Stomach smooth muscle (tissue), 2 donors: Measurements from ENCODE around the gene MAP7.

ENCODE experiments used
- H3K27ac ChIP-seq: one replicate; pipeline ENCODE4 v1.7.0; 2013; ENCODE audit warnings: mild to moderate bottlenecking, low read length, inconsistent platforms
- H3K27me3 ChIP-seq, 2 donors: one replicate each; pipeline ENCODE4 v1.7.0; 2013; ENCODE audit warnings: low read length in 2 of 2; ENCODE audit not compliant: insufficient read depth in 2 of 2, control insufficient read depth in 1 of 2
- H3K36me3 ChIP-seq, 2 donors: one replicate each; pipeline ENCODE4 v1.7.0; 2013; ENCODE audit warnings: low read length in 2 of 2; ENCODE audit not compliant: control insufficient read depth in 2 of 2, insufficient read depth in 2 of 2
- H3K4me1 ChIP-seq: one replicate; pipeline ENCODE4 v1.7.0; 2013; ENCODE audit warnings: low read length; ENCODE audit not compliant: control insufficient read depth, insufficient read depth
- H3K4me3 ChIP-seq, 2 donors: one replicate each; pipeline ENCODE4 v1.7.0; 2013; ENCODE audit warnings: low read length in 2 of 2
- H3K9ac ChIP-seq, 2 donors: one replicate each; pipeline ENCODE4 v1.7.0; 2013; ENCODE audit warnings: low read length in 2 of 2, mild to moderate bottlenecking in 1 of 2
- H3K9me3 ChIP-seq, 2 donors: one replicate each; pipeline ENCODE4 v1.7.0; 2013; ENCODE audit warnings: low read length in 2 of 2; ENCODE audit not compliant: control insufficient read depth in 2 of 2
- donor health status: healthy.
- donor health status: Pancreatic carcinoma.

MAP7 gene

GRCh38 chr6:136521911-136522310 lies 28.3 kb downstream of the MAP7 start:
- no peaks in the 10 kb centered on the region for H3K27me3 ChIP-seq
- no peak overlapping the region for H3K27ac ChIP-seq
- no peaks in the 10 kb centered on the region for H3K36me3 ChIP-seq
- H3K9me3 ChIP-seq = no peaks in the 10 kb centered on the region
- H3K4me1 ChIP-seq = no peaks in the 10 kb centered on the region
- no peak overlapping the region for H3K9ac ChIP-seq
- no peak overlapping the region for H3K4me3 ChIP-seq

- H3K36me3 ChIP-seq = no peaks in the 10 kb centered on the region
- H3K4me3 ChIP-seq = no peak overlapping the region
- H3K27ac ChIP-seq = no peak overlapping the region
- no peaks in the 10 kb centered on the region for H3K4me1 ChIP-seq
- no peaks in the 10 kb centered on the region for H3K9me3 ChIP-seq
- no peaks in the 10 kb centered on the region for H3K27me3 ChIP-seq
- H3K9ac ChIP-seq = no peak overlapping the region
Observed at GRCh38 chr6:136521427-136521826, 28.8 kb downstream of the MAP7 start.

GRCh38 chr6:136520517-136520916 lies 29.7 kb downstream of the MAP7 start:
- Histone ChIP-seq H3K27ac (no peak overlapping the region), H3K4me1 (no peaks in the 10 kb centered on the region), H3K9ac (no peak overlapping the region), H3K27me3 (no peaks in the 10 kb centered on the region), H3K4me3 (no peak overlapping the region), H3K36me3 (no peaks in the 10 kb centered on the region), H3K9me3 (no peaks in the 10 kb centered on the region)

GRCh38 chr6:136517582-136517981 lies 32.6 kb downstream of the MAP7 start:
- Histone ChIP-seq H3K4me1 (no peaks in the 10 kb centered on the region), H3K36me3 (no peaks in the 10 kb centered on the region), H3K9ac (no peak overlapping the region), H3K9me3 (no peaks in the 10 kb centered on the region), H3K4me3 (no peak overlapping the region), H3K27ac (no peak overlapping the region), H3K27me3 (no peaks in the 10 kb centered on the region)

GRCh38 chr6:136517002-136517401 lies 33.2 kb downstream of the MAP7 start:
- no peaks in the 10 kb centered on the region for H3K4me1 ChIP-seq
- H3K9ac ChIP-seq = no peak overlapping the region
- H3K27ac ChIP-seq = no peak overlapping the region
- no peak overlapping the region for H3K4me3 ChIP-seq
- no peaks in the 10 kb centered on the region for H3K36me3 ChIP-seq
- H3K9me3 ChIP-seq = no peaks in the 10 kb centered on the region
- no peaks in the 10 kb centered on the region for H3K27me3 ChIP-seq

GRCh38 chr6:136514591-136514990 lies 35.6 kb downstream of the MAP7 start:
- no peak overlapping the region for H3K27ac ChIP-seq
- no peak overlapping the region for H3K4me3 ChIP-seq
- no peaks in the 10 kb centered on the region for H3K27me3 ChIP-seq
- H3K4me1 ChIP-seq = no peaks in the 10 kb centered on the region
- no peaks in the 10 kb centered on the region for H3K9me3 ChIP-seq
- H3K36me3 ChIP-seq = no peaks in the 10 kb centered on the region
- H3K9ac ChIP-seq = no peak overlapping the region

- Histone ChIP-seq H3K9ac (no peak overlapping the region), H3K9me3 (no peaks in the 10 kb centered on the region), H3K36me3 (no peaks in the 10 kb centered on the region), H3K27me3 (no peaks in the 10 kb centered on the region), H3K27ac (no peak overlapping the region), H3K4me3 (no peak overlapping the region), H3K4me1 (no peaks in the 10 kb centered on the region)
Observed at GRCh38 chr6:136511926-136512325, 38.3 kb downstream of the MAP7 start.

- H3K9me3 ChIP-seq = no peaks in the 10 kb centered on the region
- no peaks in the 10 kb centered on the region for H3K36me3 ChIP-seq
- no peaks in the 10 kb centered on the region for H3K27me3 ChIP-seq
- H3K4me1 ChIP-seq = no peaks in the 10 kb centered on the region
- no peak overlapping the region for H3K9ac ChIP-seq
- H3K4me3 ChIP-seq = no peak overlapping the region
- H3K27ac ChIP-seq = no peak overlapping the region
Observed at GRCh38 chr6:136511397-136511796, 38.8 kb downstream of the MAP7 start.

- Histone ChIP-seq H3K27ac (no peak overlapping the region), H3K36me3 (no peaks in the 10 kb centered on the region)
Observed at GRCh38 chr6:136510782-136511181, 39.4 kb downstream of the MAP7 start.

GRCh38 chr6:136510299-136510698 lies 39.9 kb downstream of the MAP7 start:
- Histone ChIP-seq H3K4me1 (no peaks in the 10 kb centered on the region), H3K27ac (no peak overlapping the region), H3K9ac (no peak overlapping the region), H3K36me3 (no peaks in the 10 kb centered on the region), H3K27me3 (no peaks in the 10 kb centered on the region), H3K9me3 (no peaks in the 10 kb centered on the region), H3K4me3 (no peak overlapping the region)

More at GRCh38 chr6:136510782-136511181, 39.4 kb downstream of the MAP7 start:
- Histone ChIP-seq H3K9me3 (no peaks in the 10 kb centered on the region), H3K4me1 (no peaks in the 10 kb centered on the region), H3K4me3 (no peak overlapping the region), H3K27me3 (no peaks in the 10 kb centered on the region), H3K9ac (no peak overlapping the region)

- H3K27ac ChIP-seq = no peak overlapping the region
- H3K9me3 ChIP-seq = no peaks in the 10 kb centered on the region
- H3K9ac ChIP-seq = no peak overlapping the region
- H3K27me3 ChIP-seq = no peaks in the 10 kb centered on the region
- H3K4me1 ChIP-seq = no peaks in the 10 kb centered on the region
- no peaks in the 10 kb centered on the region for H3K36me3 ChIP-seq
- no peak overlapping the region for H3K4me3 ChIP-seq
Observed at GRCh38 chr6:136508725-136509392, 41.4 kb downstream of the MAP7 start.
